Measurements from ENCODE around the gene NBEAL2.
"Not testable (repeated sequence)": the region's sequence is repeated elsewhere in the genome, so short reads cannot be mapped to it uniquely, and the experiment has no call there.

NBEAL2 gene

GRCh38 chr3:47012342-47013230 is 33.1 kb downstream of the NBEAL2 start:
- no peak for DNase-seq

GRCh38 chr3:47013231-47013630 is 33.8 kb downstream of the NBEAL2 start:
- no peak for DNase-seq

GRCh38 chr3:47014036-47014435 is 34.6 kb downstream of the NBEAL2 start:
- no peak for DNase-seq

GRCh38 chr3:47015151-47015550 is 35.7 kb downstream of the NBEAL2 start:
- no peak for DNase-seq

GRCh38 chr3:47016086-47016933 is 36.8 kb downstream of the NBEAL2 start:
- no peak for DNase-seq

GRCh38 chr3:47016934-47017435 is 37.5 kb downstream of the NBEAL2 start:
- no peak for DNase-seq

GRCh38 chr3:47017504-47018268 is 38.2 kb downstream of the NBEAL2 start:
- DNase-seq: no peak

- no peak for DNase-seq
Measured at GRCh38 chr3:47018269-47018611, 38.8 kb downstream of the NBEAL2 start.

GRCh38 chr3:47019201-47019600 is 39.7 kb downstream of the NBEAL2 start:
- DNase-seq: no peak

- no peak for DNase-seq
Measured at GRCh38 chr3:47020311-47020710, 40.8 kb downstream of the NBEAL2 start.

GRCh38 chr3:47022641-47023071 is 43.2 kb downstream of the NBEAL2 start:
- no peak for DNase-seq

GRCh38 chr3:47024932-47025331 is 45.5 kb downstream of the NBEAL2 start:
- DNase-seq: no peak

GRCh38 chr3:47026432-47026831 is 47.0 kb downstream of the NBEAL2 start:
- not testable (repeated sequence) for DNase-seq

- no peak for DNase-seq
Measured at GRCh38 chr3:47028146-47028545, 48.7 kb downstream of the NBEAL2 start.

- DNase-seq: no peak
Measured at GRCh38 chr3:47028667-47029066, 49.2 kb downstream of the NBEAL2 start.

GRCh38 chr3:47031041-47031440 is 51.6 kb downstream of the NBEAL2 start:
- DNase-seq: not testable (repeated sequence)

- DNase-seq: no peak
Measured at GRCh38 chr3:47034868-47035489, 55.5 kb downstream of the NBEAL2 start.

- DNase-seq: no peak
Measured at GRCh38 chr3:47035645-47036044, 56.2 kb downstream of the NBEAL2 start.

- no peak for DNase-seq
Measured at GRCh38 chr3:47036145-47036544, 56.7 kb downstream of the NBEAL2 start.

- DNase-seq: not testable (repeated sequence)
Measured at GRCh38 chr3:47037302-47037701, 57.8 kb downstream of the NBEAL2 start.

GRCh38 chr3:47041114-47041513 is 61.6 kb downstream of the NBEAL2 start:
- no peak for DNase-seq

- DNase-seq: no peak
Measured at GRCh38 chr3:47042231-47042791, 62.8 kb downstream of the NBEAL2 start.
